ENCODE data around the gene MTHFD1L. TPM values are rescaled to one million over a fixed set of nuclear protein-coding genes. Genes with fewer than 3 reads are reported as not detected.
"Not testable (repeated sequence)": the region's sequence is repeated elsewhere in the genome, so short reads cannot be mapped to it uniquely, and the experiment has no call there.

The MTHFD1L gene
- total RNA-seq, 1 donor from 2014 or later = 53.2 TPM

- no peak overlapping the region for H3K4me3 ChIP-seq (ENCODE audit: low read depth, low read length)
- no peak for DNase-seq (ENCODE audit: low read depth)
- H3K27me3 ChIP-seq (ENCODE audit: control insufficient read depth, insufficient read depth, low read length) = no peaks in the 10 kb centered on the region
- H3K36me3 ChIP-seq (ENCODE audit: control insufficient read depth, insufficient read depth, low read length) = no peaks in the 10 kb centered on the region
- FAIRE-seq = no peak
- no peak for TF ChIP-seq CTCF (IDR thresholded peaks at IDR 0.05; ENCODE audit: insufficient read depth, low read length, severe bottlenecking)
These were observed 244.5 kb downstream of the MTHFD1L start for GRCh38 chr6:151109869-151110575.

- no peak for DNase-seq (ENCODE audit: low read depth)
- Histone ChIP-seq H3K27me3 (ENCODE audit: control insufficient read depth, insufficient read depth, low read length) (no peaks in the 10 kb centered on the region), H3K36me3 (ENCODE audit: control insufficient read depth, insufficient read depth, low read length) (no peaks in the 10 kb centered on the region), H3K4me3 (ENCODE audit: low read depth, low read length) (no peak overlapping the region)
- TF ChIP-seq CTCF (IDR thresholded peaks at IDR 0.05; ENCODE audit: insufficient read depth, low read length, severe bottlenecking) = no peak
- FAIRE-seq = no peak
These were observed 245.0 kb downstream of the MTHFD1L start for GRCh38 chr6:151110576-151110905.

- no peak for TF ChIP-seq CTCF (IDR thresholded peaks at IDR 0.05; ENCODE audit: insufficient read depth, low read length, severe bottlenecking)
- DNase-seq (ENCODE audit: low read depth) = no peak
- H3K36me3 ChIP-seq (ENCODE audit: control insufficient read depth, insufficient read depth, low read length) = no peaks in the 10 kb centered on the region
- no peak overlapping the region for H3K4me3 ChIP-seq (ENCODE audit: low read depth, low read length)
- no peaks in the 10 kb centered on the region for H3K27me3 ChIP-seq (ENCODE audit: control insufficient read depth, insufficient read depth, low read length)
- FAIRE-seq = no peak
These were observed 246.2 kb downstream of the MTHFD1L start for GRCh38 chr6:151111670-151112069.

- H3K36me3 ChIP-seq (ENCODE audit: control insufficient read depth, insufficient read depth, low read length) = no peaks in the 10 kb centered on the region
- FAIRE-seq (no peak), DNase-seq (ENCODE audit: low read depth) (no peak)
- TF ChIP-seq CTCF (IDR thresholded peaks at IDR 0.05; ENCODE audit: insufficient read depth, low read length, severe bottlenecking) = no peak
- H3K4me3 ChIP-seq (ENCODE audit: low read depth, low read length) = no peak overlapping the region
- no peaks in the 10 kb centered on the region for H3K27me3 ChIP-seq (ENCODE audit: control insufficient read depth, insufficient read depth, low read length)
These were observed 246.6 kb downstream of the MTHFD1L start for GRCh38 chr6:151112130-151112529.

- not testable (repeated sequence) for FAIRE-seq; H3K36me3 ChIP-seq (ENCODE audit: control insufficient read depth, insufficient read depth, low read length); H3K27me3 ChIP-seq (ENCODE audit: control insufficient read depth, insufficient read depth, low read length); DNase-seq (ENCODE audit: low read depth); H3K4me3 ChIP-seq (ENCODE audit: low read depth, low read length)
These were observed 247.4 kb downstream of the MTHFD1L start for GRCh38 chr6:151112884-151113283.

- no peaks in the 10 kb centered on the region for H3K36me3 ChIP-seq (ENCODE audit: control insufficient read depth, insufficient read depth, low read length)
- no peak overlapping the region for H3K4me3 ChIP-seq (ENCODE audit: low read depth, low read length)
- DNase-seq (ENCODE audit: low read depth) (no peak), FAIRE-seq (no peak)
- TF ChIP-seq CTCF (IDR thresholded peaks at IDR 0.05; ENCODE audit: insufficient read depth, low read length, severe bottlenecking) = no peak
- no peaks in the 10 kb centered on the region for H3K27me3 ChIP-seq (ENCODE audit: control insufficient read depth, insufficient read depth, low read length)
These were observed 248.1 kb downstream of the MTHFD1L start for GRCh38 chr6:151113641-151114040.
